A549 (cell line): ENCODE data around the gene PDLIM5.

ENCODE experiments used
- CTCF ChIP-seq: fragments of >200 bp; sonication (Bioruptor Twin); formaldehyde crosslinking; IDR thresholded peaks from 3 replicates; pipeline ENCODE4 v1.5.1; 2016
- EP300 ChIP-seq, 2 experiments: fragments of >200 bp; sonication (Bioruptor Twin); formaldehyde crosslinking; IDR thresholded peaks; 2 replicates in 1 of 2; 3 replicates in 1 of 2; pipeline ENCODE4 v1.6.1; 2016 to 2017
- POLR2A ChIP-seq: IDR thresholded peaks from 2 replicates; pipeline ENCODE4 v1.6.1; 2012; ENCODE audit warnings: mild to moderate bottlenecking, low read length

- no peak for TF ChIP-seq CTCF
- no peak for TF ChIP-seq POLR2A
- no peak for TF ChIP-seq EP300 (IDR thresholded peaks at IDR 0.05)
Observed at GRCh38 chr4:94523617-94524016, 71.9 kb downstream of the PDLIM5 start.
